ENCODE data around the gene INCA1.

GRCh38 chr17:5031365-5032082 lies 34.2 kb upstream of the INCA1 start:
- TF ChIP-seq ZNF274 (IDR thresholded peaks at IDR 0.05; ENCODE audit: low read depth, low read length) (no peak), YY1 (IDR thresholded peaks at IDR 0.05; ENCODE audit: insufficient read depth, insufficient read length) (no peak)
